ELF-1 (cell line): ENCODE data around the gene DBF4B.
A peak's percentile ranks its signal among the peaks of the same experiment; 100 is the strongest.

Experiments
- DNase-seq: peaks from one replicate; pipeline ENCODE4 v3.0.0-alpha.2; 2016; ENCODE audit warnings: low read depth, low spot score

DBF4B gene

GRCh38 chr17:44776628-44777393, 68.3 kb downstream of the DBF4B start:
- DNase-seq, result no peak

DNA sequence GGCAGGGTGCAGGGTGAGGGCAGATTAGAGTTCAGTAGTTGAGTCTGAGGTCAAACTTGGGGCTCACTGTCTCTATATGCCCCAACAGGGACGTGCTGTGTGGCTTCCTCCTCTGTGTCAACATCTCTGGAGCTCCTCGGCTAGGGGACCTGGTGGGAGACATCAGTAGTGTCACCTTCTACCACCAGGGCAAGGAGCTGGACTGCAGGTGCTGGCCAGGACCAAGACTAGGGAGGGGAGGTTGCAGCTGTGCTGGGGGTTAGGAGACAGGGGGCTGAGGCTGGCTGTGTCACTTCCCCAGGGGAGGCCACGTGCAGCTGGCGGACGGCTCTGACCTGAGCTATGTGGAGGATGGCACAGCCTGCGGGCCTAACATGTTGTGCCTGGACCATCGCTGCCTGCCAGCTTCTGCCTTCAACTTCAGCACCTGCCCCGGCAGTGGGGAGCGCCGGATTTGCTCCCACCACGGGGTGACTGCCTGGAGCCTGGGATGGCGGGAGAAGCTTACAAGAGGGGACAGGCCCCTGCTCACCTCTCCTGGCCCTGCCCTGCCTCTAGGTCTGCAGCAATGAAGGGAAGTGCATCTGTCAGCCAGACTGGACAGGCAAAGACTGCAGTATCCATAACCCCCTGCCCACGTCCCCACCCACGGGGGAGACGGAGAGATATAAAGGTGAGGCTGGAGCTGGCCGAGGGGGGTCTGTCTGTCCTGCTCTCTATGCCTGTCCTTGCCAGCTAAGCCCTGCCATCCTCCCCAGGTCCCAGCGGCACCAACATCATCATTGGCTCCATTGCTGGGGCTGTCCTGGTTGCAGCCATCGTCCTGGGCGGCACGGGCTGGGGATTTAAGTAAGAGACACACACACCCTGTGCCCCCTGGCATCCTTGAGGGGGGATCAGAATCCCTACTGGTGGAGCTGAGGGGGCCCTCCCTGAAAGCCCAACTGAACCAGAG, 69.2 kb downstream of the DBF4B start:
- DNase-seq, result no peak

DNA sequence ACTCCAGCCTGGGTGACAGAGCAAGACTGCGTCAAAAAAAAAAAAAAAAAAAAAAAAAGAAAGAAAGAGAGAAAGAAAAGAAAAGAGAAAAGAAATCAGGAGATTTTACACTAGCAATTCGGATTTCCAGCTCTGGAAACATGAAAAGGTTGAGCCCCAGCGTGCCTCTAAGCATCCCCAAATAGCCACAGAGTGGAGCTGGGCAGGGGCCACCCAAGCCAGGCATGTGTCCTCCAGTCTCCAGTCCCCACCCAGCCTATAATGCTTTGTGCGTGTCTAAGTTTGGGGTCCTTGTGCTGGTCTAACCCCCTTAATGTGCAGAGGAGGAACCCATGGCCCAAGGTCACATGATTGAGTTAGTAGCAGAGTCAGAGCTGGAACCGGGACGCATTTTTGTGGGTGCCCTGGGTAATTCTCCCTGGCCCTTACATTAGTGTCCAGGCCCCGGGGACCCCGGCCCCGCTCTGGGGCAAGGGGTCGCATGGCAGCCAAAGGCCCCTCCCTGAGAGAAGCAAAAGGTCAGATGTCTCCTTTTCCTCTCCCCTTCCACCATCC, 70.3 kb downstream of the DBF4B start:
- no peak for DNase-seq

- DNase-seq, result peak; percentile 89
Measured at GRCh38 chr17:44779211-44780025, 71.0 kb downstream of the DBF4B start.

GRCh38 chr17:44780161-44780560, 71.7 kb downstream of the DBF4B start:
- DNase-seq, result no peak

DNA sequence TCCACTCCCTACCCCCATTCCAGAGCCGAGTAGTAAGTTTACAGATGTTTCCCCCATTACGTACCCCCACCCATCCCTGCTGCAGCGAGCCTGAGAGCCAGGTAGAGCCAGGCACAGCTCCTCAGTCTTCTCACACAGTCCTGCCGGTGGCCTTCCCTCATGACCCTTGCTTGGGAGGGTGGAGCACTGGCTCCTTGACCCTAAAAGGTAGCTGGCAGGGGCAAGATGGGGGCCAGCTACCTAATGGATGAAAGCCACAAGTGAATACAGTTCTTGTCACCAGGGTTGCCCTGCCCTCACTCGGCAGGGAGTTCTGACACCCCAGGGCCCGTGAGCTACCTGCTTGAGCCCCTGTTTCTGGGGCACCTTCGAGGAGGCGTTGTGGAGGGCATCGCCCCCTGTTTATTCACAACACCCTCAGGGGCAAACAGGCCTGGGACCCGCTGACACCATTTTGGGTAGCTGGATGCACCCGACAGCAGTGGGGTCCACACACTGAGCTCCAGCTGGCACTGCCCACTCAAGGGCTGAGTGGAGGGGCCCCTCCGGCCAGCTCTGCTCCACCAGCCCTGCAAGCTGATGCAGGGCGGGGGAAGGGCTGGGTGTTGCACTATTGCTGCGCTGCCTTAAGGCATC, 72.5 kb downstream of the DBF4B start:
- DNase-seq, result no peak

DNA sequence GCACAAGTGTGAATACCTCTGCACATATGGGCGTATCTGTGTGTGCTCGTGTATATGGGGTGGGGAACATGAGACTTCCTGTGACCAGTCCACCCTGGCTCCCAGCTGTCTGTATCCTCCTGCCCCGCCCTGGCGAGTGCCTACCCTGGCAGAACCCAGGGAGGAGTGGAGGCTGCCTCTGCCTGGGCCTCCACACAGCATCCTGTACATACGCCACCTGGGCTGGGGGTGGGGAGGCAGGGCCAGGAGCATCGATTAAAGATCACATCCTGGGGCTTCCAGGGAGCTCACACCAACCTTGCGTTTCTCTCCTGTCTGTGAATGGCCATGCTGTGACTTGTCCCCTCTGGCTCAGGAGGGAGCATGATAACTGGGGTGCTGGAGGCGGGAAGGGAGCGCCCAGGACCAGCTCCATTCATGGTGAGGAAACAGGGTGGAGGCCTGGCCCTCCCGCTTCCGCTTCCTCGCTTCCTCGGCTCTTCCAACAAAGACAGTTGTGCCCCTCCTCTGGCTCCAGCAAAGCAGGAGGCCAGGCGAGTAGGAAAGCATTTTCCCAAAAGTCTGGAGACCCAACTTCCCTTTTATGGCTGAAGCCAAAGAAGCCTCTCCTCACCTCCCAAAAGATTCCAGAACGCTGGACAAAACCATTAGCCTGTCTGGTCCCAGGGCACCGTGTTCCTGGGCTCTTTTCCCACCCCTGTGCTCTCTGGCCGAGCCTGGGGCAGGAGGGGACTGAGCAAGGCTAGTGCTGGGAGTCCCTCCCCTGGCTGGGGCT, 73.3 kb downstream of the DBF4B start:
- DNase-seq, result peak; percentile 62

DNA sequence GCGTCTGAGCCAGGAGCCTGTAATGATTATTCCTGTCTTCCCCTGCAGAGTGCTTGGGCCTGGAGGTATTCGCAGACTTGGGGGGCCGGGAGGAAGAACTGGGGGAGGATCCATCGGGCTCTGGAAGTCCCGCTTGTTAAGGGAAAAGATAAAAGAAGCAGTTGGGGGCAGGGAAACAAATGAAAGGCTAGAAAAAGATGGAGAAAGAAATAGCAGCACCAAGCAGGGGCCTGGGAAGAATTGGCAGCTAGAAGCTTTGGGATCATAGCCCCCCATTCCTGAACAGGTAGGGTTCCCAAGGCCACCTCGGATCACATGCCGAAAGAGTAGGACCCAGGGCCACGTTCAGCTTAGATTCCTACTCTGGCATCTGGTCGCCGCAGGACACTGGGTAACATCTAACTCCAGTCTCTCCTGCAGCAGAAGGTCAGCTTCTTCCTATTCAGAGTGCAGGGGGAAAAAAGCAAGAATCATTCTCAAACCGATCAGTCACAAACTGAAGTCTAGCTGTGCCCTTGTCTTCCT, 73.9 kb downstream of the DBF4B start:
- no peak for DNase-seq

GRCh38 chr17:44785921-44786320, 77.5 kb downstream of the DBF4B start:
- no peak for DNase-seq

DNA sequence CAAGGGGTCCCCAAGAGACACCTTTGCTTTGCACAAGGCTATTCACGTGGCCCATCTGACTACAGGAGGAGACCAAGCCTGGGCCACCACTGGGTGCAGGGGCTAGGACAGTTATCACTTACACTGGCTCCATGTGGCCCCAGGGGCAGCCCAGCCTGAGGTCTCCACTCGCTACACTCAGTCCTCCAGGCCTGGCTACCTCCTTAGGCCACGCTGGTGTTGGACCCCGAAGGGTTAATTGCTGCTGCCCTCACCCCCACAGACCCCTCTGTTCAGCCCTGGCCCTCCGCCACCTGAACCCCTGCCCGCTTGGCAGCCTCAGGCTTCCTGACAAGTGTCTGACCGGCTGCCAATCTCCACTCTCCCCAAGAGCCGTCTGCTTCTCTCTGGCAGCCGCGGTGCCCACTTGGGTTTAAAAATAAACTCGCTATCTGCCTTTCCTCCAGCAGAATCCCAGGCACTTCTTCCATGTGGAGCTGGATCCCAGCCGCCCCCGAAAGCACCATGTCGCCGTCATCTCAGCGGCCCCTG, 78.2 kb downstream of the DBF4B start:
- DNase-seq, result no peak

- no peak for DNase-seq
Measured at GRCh38 chr17:44787271-44787940, 78.9 kb downstream of the DBF4B start.

GRCh38 chr17:44788139-44788538, 79.7 kb downstream of the DBF4B start:
- DNase-seq, result no peak

DNA sequence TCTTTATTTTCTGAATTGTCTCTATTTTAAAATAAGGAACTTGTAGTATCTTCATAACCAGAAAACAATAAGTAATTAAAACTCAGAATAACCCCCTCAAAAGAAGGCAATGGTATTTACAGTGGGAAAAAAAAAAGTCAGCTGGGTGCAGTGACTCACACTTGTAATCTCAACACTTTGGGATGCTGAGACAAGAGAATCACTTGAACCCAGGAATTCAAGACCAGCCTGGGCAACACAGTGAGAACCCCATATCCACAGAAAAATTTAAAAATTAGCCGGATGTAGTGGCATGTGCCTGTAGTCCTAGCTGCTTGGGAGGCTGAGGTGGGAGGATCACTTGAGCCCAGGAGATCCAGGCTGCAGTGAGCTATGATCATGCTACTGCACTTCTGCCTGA, 83.8 kb downstream of the DBF4B start:
- no peak for DNase-seq

DNA sequence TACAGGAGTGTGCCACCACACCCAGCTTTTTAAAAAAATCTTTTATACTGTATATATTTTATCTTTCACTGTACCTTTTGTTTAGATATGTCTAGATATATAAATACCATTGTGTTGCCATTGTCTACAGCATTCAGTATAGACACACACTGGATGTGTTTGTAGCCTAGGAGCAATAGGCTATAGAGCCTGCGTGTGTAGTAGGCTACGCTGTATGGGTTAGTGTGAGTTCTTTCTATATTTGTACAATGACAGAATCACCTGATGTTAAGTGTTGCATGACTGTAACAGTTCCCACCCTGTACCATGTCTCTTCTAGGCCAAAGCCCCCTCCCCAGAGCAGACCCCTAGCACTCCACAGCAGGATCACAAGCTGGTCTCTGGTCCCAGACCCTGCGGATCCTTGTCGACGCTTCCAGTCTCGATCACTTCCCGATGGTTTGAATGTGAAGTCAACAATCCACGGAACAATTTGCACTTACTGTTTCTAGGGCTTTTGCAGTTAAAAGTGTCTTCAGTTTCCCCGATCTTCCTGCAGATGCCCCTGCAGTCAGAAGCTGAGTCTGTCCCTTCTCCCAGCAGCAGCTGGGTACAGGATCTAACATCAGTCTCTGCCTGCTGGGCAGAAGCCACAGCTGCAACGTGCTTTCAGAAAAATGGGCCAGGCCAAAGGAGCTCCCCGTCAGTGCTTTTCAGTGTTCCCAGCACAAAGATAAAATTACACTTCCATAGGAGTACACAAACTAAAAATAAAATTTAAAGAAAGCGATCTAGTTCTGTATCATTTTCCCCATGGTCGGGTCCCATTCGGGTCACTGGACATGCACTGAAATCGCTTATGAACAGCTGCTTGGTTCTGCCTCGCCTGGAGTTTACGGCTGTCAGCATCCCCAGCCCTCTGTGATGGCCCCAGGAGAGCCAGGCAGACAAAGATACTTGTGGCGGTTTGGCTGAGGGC, 85.7 kb downstream of the DBF4B start:
- no peak for DNase-seq

DNA sequence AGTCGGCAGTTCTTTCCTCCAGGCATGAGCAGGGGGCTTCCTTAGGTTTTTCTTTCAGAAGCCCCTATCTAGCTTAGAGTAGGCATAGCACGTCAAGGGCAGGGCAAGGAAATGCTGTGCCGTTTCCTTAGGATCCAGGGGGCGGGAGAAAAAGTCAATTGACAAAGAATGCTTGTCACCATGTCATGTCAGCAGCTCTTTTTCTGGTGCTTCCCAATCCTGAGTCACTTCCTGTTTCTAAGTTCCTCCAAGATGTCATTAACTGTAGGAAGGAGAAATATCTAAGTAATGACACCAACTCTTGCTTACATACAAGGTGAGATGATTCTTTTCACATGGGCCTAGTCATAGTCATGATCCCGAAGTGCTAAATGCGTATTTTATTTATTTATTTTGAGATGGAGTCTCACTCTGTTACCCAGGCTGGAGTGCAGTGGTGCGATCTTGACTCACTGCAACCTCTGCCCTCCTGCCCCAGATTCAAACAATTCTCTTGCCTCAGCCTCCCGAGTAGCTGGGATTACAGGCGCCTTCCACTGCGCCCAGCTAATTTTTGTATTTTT, 86.5 kb downstream of the DBF4B start:
- no peak for DNase-seq

DNA sequence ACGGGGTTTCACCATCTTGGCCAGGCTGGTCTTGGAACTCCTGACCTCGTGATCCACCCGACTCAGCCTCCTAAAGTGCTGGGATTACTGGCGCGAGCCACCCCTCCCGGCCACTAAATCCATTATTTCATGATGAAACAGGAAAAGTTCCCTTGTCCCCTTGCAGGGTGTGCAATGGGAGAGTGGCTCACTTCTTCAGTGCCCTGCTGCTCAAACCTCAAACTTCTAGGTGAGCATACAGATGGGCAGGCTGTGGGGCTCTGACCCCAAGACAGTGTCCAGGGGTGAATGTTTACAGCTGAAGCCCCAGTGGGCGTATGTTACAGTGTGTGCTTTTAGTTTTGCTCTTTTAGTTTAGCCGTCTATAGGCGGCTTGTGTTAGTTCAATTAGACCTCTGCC, 87.0 kb downstream of the DBF4B start:
- no peak for DNase-seq

DNA sequence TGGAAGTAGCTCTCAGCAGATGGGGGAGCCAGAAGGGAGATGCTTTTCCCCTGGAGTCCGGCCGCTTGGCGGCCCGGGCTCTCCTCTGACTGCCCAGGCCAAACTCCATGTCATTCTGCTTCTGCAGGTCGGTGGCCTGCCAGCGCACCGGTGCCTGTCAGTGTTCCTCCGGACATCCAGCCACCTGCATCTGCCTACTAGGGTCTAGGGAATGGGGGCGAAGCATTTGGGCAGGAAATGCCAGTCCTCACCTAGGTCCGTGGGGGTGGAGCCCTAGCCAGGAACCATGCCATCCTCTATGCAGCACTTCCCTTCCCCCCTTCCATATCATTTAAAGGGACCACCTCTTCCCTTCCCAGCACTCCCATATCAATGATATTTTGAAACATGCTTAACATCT, 87.5 kb downstream of the DBF4B start:
- no peak for DNase-seq

DNA sequence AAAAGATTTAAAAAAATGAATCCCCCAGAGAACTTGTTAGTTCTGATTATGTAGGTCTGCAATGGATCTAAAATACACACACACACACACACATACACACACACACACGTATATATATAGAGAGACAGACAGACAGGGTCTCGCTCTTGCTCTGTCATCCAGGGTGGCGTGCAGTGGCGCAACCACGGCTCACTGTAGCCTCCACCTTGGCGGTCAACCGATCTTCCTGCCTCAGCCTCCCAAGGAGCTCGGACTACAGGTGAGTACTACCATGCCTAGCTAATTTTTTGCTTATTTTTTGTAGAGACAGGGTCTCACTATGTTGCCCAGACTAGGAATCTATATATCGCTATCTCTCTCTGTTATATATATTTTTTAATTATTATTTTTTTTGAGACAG, 88.3 kb downstream of the DBF4B start:
- no peak for DNase-seq
